ENCODE measurements around the gene POLRMT. TPM values are rescaled to one million over a fixed set of nuclear protein-coding genes. Genes with fewer than 3 reads are reported as not detected.

POLRMT gene
- total RNA-seq, 1 donor from 2014 or later, result 37.9 TPM

GRCh38 chr19:640161-640558 lies 6.8 kb upstream of the POLRMT start:
- peak overlapping the region; percentile 35 for H3K4me3 ChIP-seq (ENCODE audit: low read depth, low read length)
- no peak for TF ChIP-seq CTCF (conservative IDR thresholded peaks at IDR 0.05; ENCODE audit: low read depth, low read length)
- DNase-seq (ENCODE audit: low read depth), result no peak

- TF ChIP-seq CTCF (conservative IDR thresholded peaks at IDR 0.05; ENCODE audit: low read depth, low read length), result no peak
- peak within 1 kb of the TSS; percentile 52 for H3K4me3 ChIP-seq (ENCODE audit: low read depth, low read length)
- DNase-seq (ENCODE audit: low read depth), result no peak
Observed at GRCh38 chr19:639253-640160, 6.2 kb upstream of the POLRMT start, which contains the start of gene FGF22. Gene FGF22 (plus strand): TSS chr19:639879. CDS start chr19:639926, 47 bp downstream.

- H3K4me3 ChIP-seq (ENCODE audit: low read depth, low read length), result peak overlapping the region; percentile 52
- no peak for DNase-seq (ENCODE audit: low read depth)
- no peak for TF ChIP-seq CTCF (conservative IDR thresholded peaks at IDR 0.05; ENCODE audit: low read depth, low read length)
Observed at GRCh38 chr19:638906-639252, 5.5 kb upstream of the POLRMT start.

- no peak overlapping the region for H3K4me3 ChIP-seq (ENCODE audit: low read depth, low read length)
- TF ChIP-seq CTCF (conservative IDR thresholded peaks at IDR 0.05; ENCODE audit: low read depth, low read length), result no peak
- DNase-seq (ENCODE audit: low read depth), result no peak
Observed at GRCh38 chr19:634975-635652, 1.8 kb upstream of the POLRMT start.

- DNase-seq (ENCODE audit: low read depth), result no peak
- TF ChIP-seq CTCF (conservative IDR thresholded peaks at IDR 0.05; ENCODE audit: low read depth, low read length), result no peak
- peak overlapping the region; percentile 89 for H3K4me3 ChIP-seq (ENCODE audit: low read depth, low read length)
Observed at GRCh38 chr19:633786-634639, 676 bp upstream of the POLRMT start.

- TF ChIP-seq CTCF (conservative IDR thresholded peaks at IDR 0.05; ENCODE audit: low read depth, low read length), result no peak
- peak overlapping the region; percentile 89 for H3K4me3 ChIP-seq (ENCODE audit: low read depth, low read length)
- DNase-seq (ENCODE audit: low read depth), result no peak
Observed at GRCh38 chr19:632579-633067, 714 bp downstream of the POLRMT start.
